GM12873 (cell line): ENCODE measurements around the gene TFF2.

Experiments
- CTCF ChIP-seq: IDR thresholded peaks from 2 replicates; pipeline ENCODE4 v1.5.1; 2012; ENCODE audit warnings: low read depth, mild to moderate bottlenecking, moderate library complexity, low read length, control low read depth; ENCODE audit not compliant: insufficient read depth; ENCODE audit errors: missing control alignments

The TFF2 gene

GRCh38 chr21:42317341-42317741 lies 33.5 kb downstream of the TFF2 start:
- TF ChIP-seq CTCF, result no peak

- no peak for TF ChIP-seq CTCF
Measured at GRCh38 chr21:42316891-42317290, 33.9 kb downstream of the TFF2 start.

GRCh38 chr21:42315296-42315891 lies 35.4 kb downstream of the TFF2 start, which contains the start of gene TFF3:
TSS of gene TFF3 (minus strand) at chr21:42315409. CDS start at chr21:42315374, 35 bp downstream.
- no peak for TF ChIP-seq CTCF

- TF ChIP-seq CTCF, result no peak
Measured at GRCh38 chr21:42314616-42315295, 36.0 kb downstream of the TFF2 start.

- TF ChIP-seq CTCF, result no peak
Measured at GRCh38 chr21:42313501-42313969, 37.3 kb downstream of the TFF2 start.

- no peak for TF ChIP-seq CTCF
Measured at GRCh38 chr21:42312626-42313104, 38.1 kb downstream of the TFF2 start.

GRCh38 chr21:42311816-42312625 lies 38.8 kb downstream of the TFF2 start:
- TF ChIP-seq CTCF, result no peak
